ENCODE data around the gene MGAM2.
"Not testable (repeated sequence)": the region's sequence is repeated elsewhere in the genome, so short reads cannot be mapped to it uniquely, and the experiment has no call there.

GRCh38 chr7:142099347-142099746 lies 12.2 kb upstream of the MGAM2 start:
- TF ChIP-seq ZFP30 (CRISPR knock-in tag; IDR thresholded peaks at IDR 0.05); RARB (CRISPR knock-in tag; IDR thresholded peaks at IDR 0.05); CREB5 (CRISPR knock-in tag; IDR thresholded peaks at IDR 0.05; ENCODE audit: low read depth); GLIS3 (CRISPR knock-in tag; IDR thresholded peaks at IDR 0.05); ZNF565 (CRISPR knock-in tag; conservative IDR thresholded peaks at IDR 0.05; ENCODE audit: low read depth); CSRNP3 (CRISPR knock-in tag; IDR thresholded peaks at IDR 0.05); PATZ1 (CRISPR knock-in tag; IDR thresholded peaks at IDR 0.05; ENCODE audit: borderline replicate concordance); ZNF70 (CRISPR knock-in tag; IDR thresholded peaks at IDR 0.05); ISL1 (CRISPR knock-in tag; IDR thresholded peaks at IDR 0.05): not testable (repeated sequence)

All from SK-N-SH treated with all-trans-retinoic acid at 6 μM for 48 hours (cell line).